PC-3 (cell line): ENCODE results near the gene DENND2C. TPM values are rescaled to one million over a fixed set of nuclear protein-coding genes. Genes with fewer than 3 reads are reported as not detected.

ENCODE experiments used
- ATAC-seq: fragments of 200-7000 bp; cut with Tn5 transposase; 2 replicates; pipeline ENCODE4 v1.9.1; 2020; ENCODE audit warnings: mild to moderate bottlenecking, moderate library complexity
- BruUV-seq: library from RNA; stranded (reverse); fragments of 400-500 nt; replicated peaks from 2 replicates; lab custom pipeline; 2021; lab: Mats Ljungman, UMichigan
- CTCF ChIA-PET: fragments of 300-600 bp; sonication (Branson Sonifier 250); formaldehyde crosslinking; loops from one replicate; lab custom pipeline; 2022; ENCODE audit warnings: antibody characterized with exemption; lab: Charles Lee
- POLR2A ChIA-PET: fragments of 300-600 bp; sonication (Branson Sonifier 250); formaldehyde crosslinking; loops from one replicate; lab custom pipeline; 2022; ENCODE audit warnings: antibody characterized with exemption; ENCODE audit not compliant: unreplicated experiment; lab: Charles Lee
- DNase-seq: peaks from one replicate; pipeline ENCODE4 v3.0.0-alpha.2; 2015
- H2AFZ ChIP-seq: fragments of 300-600 bp; sonication (generic); 2 replicates; pipeline ENCODE4 v1.6.0; 2016; ENCODE audit warnings: antibody characterized with exemption, low read length
- H3F3A ChIP-seq: fragments of 300-600 bp; sonication (generic); one replicate; pipeline ENCODE4 v1.6.0; 2017; ENCODE audit warnings: antibody characterized with exemption, low read length, control low read depth, mild to moderate bottlenecking; ENCODE audit not compliant: unreplicated experiment
- H3K27ac ChIP-seq: fragments of 300-600 bp; sonication (generic); 2 replicates; pipeline ENCODE4 v1.5.1; 2016; ENCODE audit warnings: mild to moderate bottlenecking, low read length
- H3K27me3 ChIP-seq: fragments of 300-600 bp; sonication (generic); 2 replicates; pipeline ENCODE4 v1.6.1; 2016; ENCODE audit warnings: low read length, mixed read lengths
- H3K36me3 ChIP-seq: fragments of 300-600 bp; sonication (generic); 2 replicates; pipeline ENCODE4 v1.6.1; 2016; ENCODE audit warnings: low read depth, mixed run types, low read length, mixed read lengths
- H3K4me1 ChIP-seq: fragments of 300-600 bp; sonication (generic); 2 replicates; pipeline ENCODE4 v1.5.1; 2016; ENCODE audit warnings: low read length; ENCODE audit not compliant: insufficient read depth
- H3K4me2 ChIP-seq: fragments of 300-600 bp; sonication (generic); 2 replicates; pipeline ENCODE4 v1.6.0; 2016; ENCODE audit warnings: low read length
- H3K4me3 ChIP-seq: fragments of 300-600 bp; sonication (generic); 2 replicates; pipeline ENCODE4 v1.5.1; 2016; ENCODE audit warnings: mild to moderate bottlenecking, low read length, mixed read lengths
- H3K79me2 ChIP-seq: fragments of 300-600 bp; sonication (generic); 2 replicates; pipeline ENCODE4 v1.6.1; 2017; ENCODE audit warnings: low read length, mixed read lengths
- H3K9ac ChIP-seq: fragments of 300-600 bp; sonication (generic); 2 replicates; pipeline ENCODE4 v1.6.0; 2016; ENCODE audit warnings: mild to moderate bottlenecking, low read length
- H3K9me2 ChIP-seq: fragments of 300-600 bp; sonication (generic); replicated peaks from 2 replicates; pipeline ENCODE4 v1.6.1; 2016; ENCODE audit warnings: mixed run types, low read length, mixed read lengths
- H3K9me3 ChIP-seq: fragments of 300-600 bp; sonication (generic); 2 replicates; pipeline ENCODE4 v1.6.1; 2016; ENCODE audit warnings: low read length, mixed read lengths
- H4K20me1 ChIP-seq: fragments of 300-600 bp; sonication (generic); 2 replicates; pipeline ENCODE4 v1.6.1; 2016; ENCODE audit warnings: low read length, mixed read lengths
- CTCF ChIP-seq: fragments of 300-600 bp; sonication (generic); conservative IDR thresholded peaks from 2 replicates; pipeline ENCODE4 v1.5.1; 2017; ENCODE audit warnings: antibody characterized with exemption, low read depth, mild to moderate bottlenecking, low read length
- EZH2 ChIP-seq: fragments of 300-600 bp; sonication (generic); IDR thresholded peaks from one replicate; pipeline ENCODE4 v1.6.1; 2017; ENCODE audit warnings: antibody characterized with exemption, mild to moderate bottlenecking, low read length; ENCODE audit not compliant: unreplicated experiment
- EZH2phosphoT487 ChIP-seq: fragments of 300-600 bp; sonication (generic); IDR thresholded peaks from 2 replicates; pipeline ENCODE4 v1.6.1; 2018; ENCODE audit warnings: mild to moderate bottlenecking, antibody characterized with exemption, low read length, borderline replicate concordance
- intact Hi-C: fragments of 100-400 bp; cut with micrococcal nuclease; formaldehyde crosslinking; loops from 2 replicates; pipeline ENCODE4 v1.9.0; 2023
- total RNA-seq: library from RNA; depleted of rRNA; stranded (reverse); fragments of >200 nt; gene quantifications from 2 replicates; pipeline ENCODE4 v1.2.3, GENCODE V29; 2014

Gene DENND2C
- total RNA-seq, 1 experiment from 2014 or later: 0.95 TPM

- no peak for TF ChIP-seq CTCF
- TF ChIP-seq EZH2phosphoT487: no peak
- TF ChIP-seq EZH2: no peak
- Histone ChIP-seq H3K4me3 (no peak overlapping the region), H3K9ac (no peak overlapping the region), H2AFZ (peak overlapping the region; percentile 29), H3F3A (no peaks in the 10 kb centered on the region), H3K4me2 (peak overlapping the region; percentile 16), H3K27ac (peak overlapping the region; percentile 55), H3K79me2 (no peaks in the 10 kb centered on the region), H3K27me3 (no peaks in the 10 kb centered on the region), H3K9me2 (no peaks in the 10 kb centered on the region), H3K9me3 (no peaks in the 10 kb centered on the region), H3K36me3 (no peaks in the 10 kb centered on the region), H4K20me1 (no peaks in the 10 kb centered on the region), H3K4me1 (peaks cover 8% of the 10 kb centered on the region; the same call in 1 of the 2 replicates)
- CTCF ChIA-PET: no interaction called here
- BruUV-seq: no TSS peak
- ATAC-seq (peak; percentile 70), DNase-seq (peak; percentile 53)
- intact Hi-C loops: no loop called here
- POLR2A ChIA-PET: no interaction called here
Observed at GRCh38 chr1:114610546-114611245, 59.2 kb downstream of the DENND2C start.

- no peaks in the 10 kb centered on the region for H3K27me3 ChIP-seq
- intact Hi-C loops: no loop called here
- no peaks in the 10 kb centered on the region for H3K79me2 ChIP-seq
- H3K4me3 ChIP-seq: no peak overlapping the region
- CTCF ChIA-PET: no interaction called here
- no peaks in the 10 kb centered on the region for H3K9me3 ChIP-seq
- H2AFZ ChIP-seq: no peak overlapping the region
- H3K27ac ChIP-seq: no peak overlapping the region
- no peaks in the 10 kb centered on the region for H3K9me2 ChIP-seq
- DNase-seq (no peak), ATAC-seq (no peak)
- H3K4me2 ChIP-seq: no peak overlapping the region
- H3F3A ChIP-seq: no peaks in the 10 kb centered on the region
- no peak overlapping the region for H3K9ac ChIP-seq
- TF ChIP-seq EZH2phosphoT487 (no peak), EZH2 (no peak), CTCF (no peak)
- no TSS peak for BruUV-seq
- POLR2A ChIA-PET: no interaction called here
- no peaks in the 10 kb centered on the region for H4K20me1 ChIP-seq
- H3K36me3 ChIP-seq: no peaks in the 10 kb centered on the region
- H3K4me1 ChIP-seq: peaks cover 8% of the 10 kb centered on the region; the same call in 1 of the 2 replicates
Observed at GRCh38 chr1:114609826-114610225, 60.0 kb downstream of the DENND2C start.

- Histone ChIP-seq H3K36me3 (no peaks in the 10 kb centered on the region), H3K79me2 (no peaks in the 10 kb centered on the region), H3K9ac (no peak overlapping the region), H3K4me1 (peaks cover 8% of the 10 kb centered on the region; the same call in 1 of the 2 replicates), H3K4me2 (no peak overlapping the region), H3K27ac (no peak overlapping the region), H3K27me3 (no peaks in the 10 kb centered on the region), H3K9me3 (no peaks in the 10 kb centered on the region), H2AFZ (no peak overlapping the region), H4K20me1 (no peaks in the 10 kb centered on the region), H3F3A (no peaks in the 10 kb centered on the region), H3K9me2 (no peaks in the 10 kb centered on the region), H3K4me3 (no peak overlapping the region)
- DNase-seq (no peak), ATAC-seq (no peak)
- ChIA-PET POLR2A (no interaction called here), CTCF (no interaction called here)
- intact Hi-C loops: no loop called here
- TF ChIP-seq EZH2 (no peak), CTCF (no peak)
- BruUV-seq: no TSS peak
Observed at GRCh38 chr1:114609026-114609425, 60.8 kb downstream of the DENND2C start.
